NCI-H1417 (cell line): Measurements from ENCODE around the gene ADCYAP1R1.

Source experiments
- DNase-seq, 3 experiments: peaks; one replicate each; lab custom pipeline; 2025; lab: John Stamatoyannopoulos, UW

ADCYAP1R1 gene

DNA sequence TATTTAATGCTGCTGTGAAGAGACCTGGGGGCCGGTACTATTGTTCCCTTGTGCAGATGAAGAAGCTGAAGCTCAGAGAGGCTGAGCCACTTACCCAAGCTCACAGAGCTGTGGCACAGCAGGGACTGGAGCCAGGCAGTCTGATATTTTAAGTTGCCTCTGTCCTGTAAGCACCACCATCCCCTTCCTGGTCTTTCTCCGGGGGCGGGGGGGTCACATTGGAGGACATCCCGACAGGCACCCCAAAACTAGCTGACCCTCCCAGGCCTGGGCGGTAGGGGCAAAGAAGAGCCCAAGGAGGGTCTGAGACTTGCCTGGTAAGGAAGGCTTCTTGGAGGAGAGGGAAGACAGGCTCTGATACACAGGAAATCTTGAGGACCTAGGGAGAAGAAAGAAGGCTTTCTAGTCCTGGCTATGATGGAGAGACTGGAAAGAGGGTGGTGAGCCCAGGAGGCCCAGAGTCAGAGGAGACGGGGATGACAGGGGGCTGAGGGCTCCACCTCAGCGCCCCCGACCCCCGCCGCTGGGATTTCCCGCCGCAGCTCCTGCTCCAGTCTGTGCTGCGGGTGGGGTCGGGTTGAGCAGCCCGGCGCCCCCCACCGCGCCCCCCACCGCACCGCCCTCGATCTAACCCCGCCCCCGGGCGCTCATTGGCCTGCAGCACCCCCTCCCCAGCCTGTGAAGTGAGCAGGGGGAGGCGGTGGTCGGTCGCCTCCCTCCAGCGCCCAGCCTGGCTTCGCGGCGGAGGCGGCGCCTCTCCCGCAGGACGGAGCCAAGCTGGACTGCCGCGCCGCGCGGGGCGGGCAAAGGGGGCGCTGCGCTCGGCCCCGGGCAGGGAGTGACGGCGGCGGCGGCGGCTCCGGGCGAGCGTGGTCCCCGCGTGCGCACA lies at the start of gene ADCYAP1R1:
TSS of gene ADCYAP1R1 (plus strand) at position 711 of the 889 bp plus-strand sequence. CDS start 10,957 bp downstream, outside the sequence.
- peak in 2 of 3 experiments; percentile 66 to 74 for DNase-seq

DNA sequence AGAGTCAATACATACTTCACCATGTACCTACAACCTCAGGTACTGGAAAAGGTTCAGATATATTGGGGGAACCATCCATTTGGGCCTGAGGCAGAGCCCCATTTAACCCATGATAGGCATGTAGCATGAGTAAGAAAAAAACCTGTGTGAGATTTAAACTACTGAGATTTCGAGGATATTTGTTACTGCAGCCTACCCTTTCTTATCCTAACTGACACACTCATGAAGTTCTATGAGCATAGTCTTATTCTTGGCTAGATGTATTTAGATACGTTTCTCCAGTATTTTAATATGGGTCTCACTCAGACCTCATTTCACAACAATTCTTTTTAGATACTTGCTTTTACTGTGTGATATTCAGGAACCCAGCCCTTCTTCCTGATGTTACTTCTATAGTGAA lies 49.0 kb upstream of the ADCYAP1R1 start:
- DNase-seq, result no peak

DNA sequence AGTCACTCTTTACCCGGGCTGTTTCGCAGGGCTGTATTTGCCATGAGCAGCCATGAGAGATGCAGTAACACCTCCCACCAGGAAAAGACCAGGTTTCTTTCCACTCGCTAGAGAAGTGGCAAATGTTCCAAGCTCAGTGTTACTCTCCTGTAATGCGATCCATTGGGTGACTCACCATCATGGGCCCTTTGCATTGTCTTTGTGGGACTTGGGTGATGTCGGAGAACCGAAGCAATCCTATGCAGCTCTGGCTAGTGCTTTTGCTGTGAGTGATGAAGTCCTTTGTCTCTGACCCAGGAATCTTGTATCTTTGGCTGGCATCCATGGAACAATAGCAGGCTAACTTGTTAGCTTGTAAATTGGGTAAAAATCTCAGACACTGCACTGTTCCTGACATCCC lies 48.4 kb upstream of the ADCYAP1R1 start:
- DNase-seq, result no peak

DNA sequence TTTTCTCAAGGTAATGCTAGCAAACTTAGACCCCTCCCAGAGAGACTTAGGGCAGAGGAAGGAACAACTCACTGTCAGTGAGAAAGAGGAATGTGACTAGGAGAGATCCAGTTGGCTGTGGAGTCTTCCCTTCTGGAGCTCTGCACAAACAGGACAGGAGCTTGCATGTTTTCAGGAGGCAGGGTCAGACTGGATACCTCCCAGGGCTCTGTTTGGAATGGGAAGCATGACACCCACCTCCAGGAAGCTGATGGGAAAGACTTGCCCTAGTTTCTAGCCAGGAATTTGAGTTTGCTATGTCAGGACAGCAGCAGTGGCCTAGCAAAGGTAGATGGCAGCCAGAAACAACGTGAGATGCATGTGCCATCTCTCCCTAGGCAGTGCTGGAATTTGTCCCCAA lies 47.7 kb upstream of the ADCYAP1R1 start:
- DNase-seq, result no peak

DNA sequence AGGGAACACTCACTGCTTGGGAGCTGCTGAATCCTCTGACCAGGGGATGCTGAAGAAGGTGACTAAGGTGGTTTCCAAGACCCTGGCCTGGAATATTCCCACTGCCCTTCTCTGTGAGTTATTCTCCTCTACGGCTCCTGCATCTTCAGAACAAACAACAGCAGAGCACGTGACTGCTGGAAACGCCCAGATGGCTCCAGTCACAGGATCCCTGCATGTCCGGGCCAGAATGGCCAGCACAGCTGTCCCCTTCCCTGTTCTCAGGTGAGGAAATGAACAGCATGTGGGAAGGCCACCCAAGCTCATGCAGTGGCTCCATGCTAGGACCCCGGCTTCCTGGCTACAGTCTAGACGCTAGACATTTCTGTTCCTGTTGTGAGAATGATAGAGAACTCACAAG lies 45.3 kb upstream of the ADCYAP1R1 start:
- DNase-seq, result no peak

DNA sequence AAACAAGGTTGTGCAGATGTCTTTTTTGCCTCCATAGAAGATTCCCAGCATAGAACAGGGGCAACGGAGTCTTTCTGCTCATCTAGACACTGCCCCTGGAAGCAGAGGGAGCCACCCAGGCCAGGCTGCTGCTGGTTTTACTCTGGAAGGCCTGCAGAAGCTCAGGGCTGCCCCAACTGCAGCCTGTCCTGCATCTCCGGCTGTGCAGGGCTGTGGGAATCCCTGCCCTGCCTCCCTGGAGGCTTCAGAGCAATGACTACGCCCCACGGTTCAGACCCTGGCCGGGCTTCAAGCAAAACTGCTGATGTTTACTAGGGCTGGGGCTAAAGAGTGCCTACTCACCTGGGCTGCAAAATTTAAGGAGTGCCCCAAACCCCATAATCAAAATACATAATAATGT lies 44.5 kb upstream of the ADCYAP1R1 start:
- no peak for DNase-seq

DNA sequence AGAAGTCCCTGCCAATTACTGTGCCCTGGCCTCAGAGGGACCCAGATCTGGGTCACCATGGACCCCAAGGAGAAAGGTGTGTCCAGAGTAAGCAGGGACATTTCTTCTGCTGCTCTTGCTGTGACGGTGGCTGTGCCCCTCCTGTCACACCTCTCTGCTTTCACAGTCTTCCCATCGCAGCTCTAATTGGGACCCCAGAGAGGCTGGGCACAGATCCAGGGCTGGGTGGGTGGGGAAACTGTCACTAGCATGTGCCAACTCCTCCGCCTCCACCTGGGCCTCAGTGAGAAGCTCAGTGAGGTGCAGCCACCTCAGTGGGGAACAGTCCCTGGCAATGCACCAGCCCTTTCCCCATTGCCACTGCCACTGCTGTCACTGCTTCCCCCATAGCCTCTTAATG lies 37.3 kb upstream of the ADCYAP1R1 start:
- peak in 1 of 3 experiments; percentile 24 for DNase-seq

DNA sequence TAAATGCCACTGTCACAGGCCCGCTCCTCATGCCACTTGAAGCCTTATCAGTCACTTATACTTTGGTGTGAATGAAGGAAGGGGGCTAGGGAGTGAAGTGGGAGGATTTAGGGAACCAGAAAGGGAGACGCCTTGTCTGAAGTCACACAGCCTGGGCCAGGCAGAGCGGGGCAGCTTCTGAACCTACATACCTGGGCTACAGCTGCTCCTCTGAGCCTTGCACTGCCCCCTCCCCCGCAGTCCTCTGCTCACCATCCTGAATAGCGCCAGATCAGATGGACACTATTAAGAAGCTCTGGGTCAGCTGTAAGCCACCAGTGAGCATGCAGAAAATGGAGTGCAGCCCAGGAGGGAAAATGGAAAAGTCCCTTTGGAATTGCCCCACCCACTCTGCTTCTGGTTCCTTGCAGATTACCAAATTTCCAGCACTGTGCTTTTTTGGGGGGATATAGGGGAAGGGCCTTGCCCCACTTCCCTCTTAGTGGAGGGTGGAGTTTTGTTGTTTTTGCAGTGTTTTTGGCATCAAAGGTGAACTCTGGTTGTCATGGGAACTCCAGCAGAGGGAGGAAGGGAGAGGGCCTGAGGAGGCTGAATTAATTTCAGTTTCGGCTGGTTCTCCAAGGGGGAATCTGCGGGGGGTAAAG lies 35.0 kb upstream of the ADCYAP1R1 start:
- DNase-seq, result no peak

DNA sequence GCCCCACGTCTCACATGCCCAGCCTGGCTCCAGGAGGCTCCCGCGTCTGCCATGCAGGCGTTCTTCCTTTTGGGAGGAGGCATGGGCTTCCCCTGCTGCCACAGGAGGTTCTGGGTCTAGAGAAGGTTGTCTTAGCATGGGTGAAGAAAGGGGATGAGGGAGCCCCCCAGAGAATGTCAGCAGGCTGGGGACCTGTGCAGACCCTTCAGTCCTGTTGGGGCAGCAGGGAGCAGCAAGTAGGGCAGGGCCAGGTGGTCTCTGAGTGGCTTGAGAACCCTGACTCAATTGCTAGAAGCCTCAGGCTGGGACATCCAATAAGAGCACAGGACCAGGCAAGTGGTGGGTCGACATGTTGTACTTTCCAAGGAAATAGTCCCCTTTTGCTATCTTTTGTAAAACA lies 34.4 kb upstream of the ADCYAP1R1 start:
- DNase-seq, result no peak

DNA sequence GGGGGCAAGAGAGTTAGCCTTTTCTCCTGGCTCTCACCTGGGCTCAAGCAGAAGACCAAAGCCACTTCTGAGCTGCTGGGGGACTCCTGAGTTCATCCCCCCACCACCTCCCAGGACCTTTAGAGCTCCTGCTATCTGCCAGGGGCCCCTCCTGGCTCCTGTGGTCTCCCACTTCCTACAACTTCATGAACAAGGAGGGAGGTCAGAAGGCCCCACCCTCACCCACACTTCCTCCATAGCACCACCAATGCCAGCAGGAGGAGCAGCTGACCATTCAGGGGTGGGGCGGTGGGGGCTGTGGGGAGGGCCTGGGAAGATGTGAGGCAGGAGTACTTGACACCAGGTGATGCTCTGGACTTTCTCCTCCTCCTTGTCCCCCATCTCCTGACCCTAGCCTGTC lies 32.6 kb upstream of the ADCYAP1R1 start:
- DNase-seq, result no peak

DNA sequence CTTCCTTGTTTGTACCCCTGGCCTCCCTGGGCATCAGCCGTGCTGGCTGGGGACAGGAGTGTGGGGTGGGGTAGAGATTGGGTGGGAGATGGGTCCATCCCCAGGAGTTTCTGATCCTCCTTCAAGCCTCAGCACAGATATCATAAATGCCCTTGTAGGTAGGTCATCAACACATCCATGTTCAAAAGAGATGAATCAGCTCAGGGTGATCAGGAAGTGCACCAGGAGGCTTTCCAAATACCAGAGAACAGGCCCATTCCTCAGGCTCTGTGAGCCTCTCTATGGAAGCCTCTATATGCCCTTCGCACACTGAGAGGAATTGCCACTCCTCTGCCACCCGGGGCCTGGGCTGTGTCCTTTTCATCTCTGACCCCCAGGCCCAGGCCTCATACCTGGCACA lies 31.9 kb upstream of the ADCYAP1R1 start:
- DNase-seq, result no peak

DNA sequence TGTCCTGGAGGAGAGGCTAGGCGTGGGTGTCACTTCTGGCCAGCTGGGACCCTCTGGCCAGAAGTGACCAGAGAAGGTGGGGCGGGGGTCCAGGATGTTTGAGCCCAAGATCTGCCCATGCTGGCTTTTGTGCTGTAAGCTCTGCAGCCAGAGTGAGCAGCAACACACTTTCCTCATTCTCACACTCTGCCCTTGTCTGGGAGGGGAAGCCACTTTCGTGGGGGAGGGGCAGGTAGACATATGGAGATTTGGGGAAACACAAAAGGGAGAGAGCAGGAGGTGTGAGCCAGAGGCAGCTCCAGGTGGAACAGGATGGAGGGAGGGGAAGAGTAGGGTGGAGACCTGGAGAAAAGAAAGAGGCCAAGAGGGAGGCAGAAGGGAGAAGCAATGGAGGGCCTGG lies 31.5 kb upstream of the ADCYAP1R1 start:
- no peak for DNase-seq

DNA sequence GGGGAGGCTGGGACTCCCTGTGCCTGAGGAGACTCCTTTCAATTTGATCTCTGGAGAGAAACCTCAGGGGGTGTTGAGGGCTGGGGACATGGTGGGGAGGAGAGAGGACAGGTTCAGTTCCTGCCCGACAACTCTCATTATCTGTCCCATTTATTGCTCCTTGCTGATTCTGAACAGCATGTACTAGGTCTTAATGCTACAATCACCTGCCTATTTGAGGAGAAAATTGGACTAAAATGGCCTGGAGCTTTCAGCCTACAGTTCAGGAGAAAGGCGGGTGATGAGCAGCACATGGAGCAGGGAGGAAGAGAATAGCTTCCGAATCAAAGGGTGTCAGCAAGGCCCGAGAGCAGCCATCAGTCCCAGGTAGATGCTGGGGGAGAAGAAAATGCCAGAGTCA lies 30.0 kb upstream of the ADCYAP1R1 start:
- DNase-seq, result no peak

DNA sequence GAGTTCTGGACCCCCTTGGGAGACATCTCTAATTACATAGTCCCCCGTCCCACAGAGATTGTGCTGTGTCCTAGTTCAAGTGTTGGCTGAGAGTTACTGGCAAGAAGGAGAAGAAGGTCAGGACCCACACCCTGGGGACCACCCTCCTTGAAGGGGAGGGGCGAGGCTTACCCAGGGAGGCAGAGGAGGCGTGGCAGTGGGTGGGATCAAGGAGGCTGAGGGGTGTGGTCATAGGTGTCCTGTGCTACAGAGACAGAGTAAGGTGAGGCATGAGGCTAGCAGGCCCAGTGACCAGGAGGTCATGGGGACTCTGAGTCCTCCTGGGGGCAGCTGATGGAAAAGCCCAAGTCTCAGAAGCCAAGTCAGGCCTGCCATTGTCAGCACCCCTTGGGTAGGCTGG lies 29.4 kb upstream of the ADCYAP1R1 start:
- no peak for DNase-seq

DNA sequence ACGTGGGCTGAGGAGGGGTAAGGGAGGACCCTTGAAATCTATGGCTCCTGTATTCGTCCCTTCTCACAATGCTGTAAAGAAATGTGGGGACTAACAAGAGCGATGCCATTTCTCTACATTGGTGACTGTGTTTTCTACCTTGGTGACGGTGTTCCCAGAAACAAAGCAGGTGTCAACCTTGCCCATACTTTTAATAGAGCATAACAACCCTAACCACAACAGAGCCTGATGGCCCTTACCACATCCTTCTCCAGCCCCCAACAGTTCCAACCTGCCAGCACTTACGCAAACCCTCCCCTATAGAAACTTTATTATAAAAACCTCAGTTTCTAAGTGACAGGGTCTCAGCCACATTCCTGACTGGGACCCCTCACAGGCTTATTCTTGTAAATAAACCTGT lies 28.2 kb upstream of the ADCYAP1R1 start:
- DNase-seq, result no peak

DNA sequence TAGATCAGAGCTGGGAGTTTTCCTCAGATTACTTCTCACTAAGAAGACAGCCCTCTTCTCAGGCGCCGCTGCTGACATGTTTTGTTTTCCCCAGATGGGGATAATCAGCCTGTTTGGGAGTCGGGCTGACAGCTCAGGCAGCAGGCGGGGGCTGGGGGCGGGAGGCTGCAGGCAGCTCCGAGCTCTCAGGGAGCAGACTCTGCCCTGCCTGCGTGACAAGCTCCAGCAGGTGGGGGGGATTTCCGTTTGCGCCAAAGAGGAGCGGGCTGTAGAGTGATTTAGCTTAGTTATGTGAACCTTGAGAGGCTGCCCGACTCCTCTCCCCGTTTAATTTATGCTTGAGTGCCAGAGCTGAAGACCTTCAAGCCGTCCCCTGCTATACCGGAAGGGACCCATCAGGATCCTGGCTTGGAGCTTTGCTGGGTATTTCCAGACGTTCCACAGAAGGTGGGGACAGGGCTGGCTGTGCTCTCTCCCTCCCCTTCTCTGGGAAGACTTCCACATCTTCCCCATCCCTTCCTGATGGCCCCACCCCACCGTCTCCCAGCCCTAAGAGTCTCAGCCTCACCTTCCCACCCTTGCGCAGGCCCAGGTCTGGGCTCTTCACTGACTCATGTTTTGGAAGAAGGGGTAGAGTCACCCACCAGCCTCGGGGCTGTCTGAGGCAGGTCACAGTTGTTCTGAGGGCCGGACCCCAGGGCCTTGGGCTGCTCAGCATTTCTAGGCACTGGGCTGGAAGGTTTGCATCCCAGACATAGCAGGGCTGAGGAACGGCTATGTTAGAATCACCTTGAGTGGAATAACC lies 24.7 kb upstream of the ADCYAP1R1 start:
- peak in 2 of 3 experiments; percentile 27 to 54 for DNase-seq

DNA sequence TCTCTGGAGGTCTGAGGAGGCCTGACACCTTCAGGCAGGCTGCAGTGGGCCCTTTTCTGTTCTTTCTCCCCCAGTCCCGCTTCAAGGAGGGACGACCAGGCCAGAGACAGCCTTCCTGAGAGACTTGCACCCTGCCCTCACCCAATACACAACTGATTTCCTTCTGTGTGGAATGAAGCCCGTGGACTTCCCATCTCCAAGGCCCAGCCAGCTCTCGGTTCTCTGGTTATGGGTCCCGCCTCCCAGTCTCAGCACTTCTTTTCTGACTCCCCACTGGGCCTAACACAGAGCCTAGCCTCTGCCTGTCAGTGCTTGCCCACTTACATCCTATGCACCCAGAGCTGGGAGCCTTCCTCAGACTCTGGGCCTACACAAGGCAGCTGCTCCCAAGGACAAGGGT lies 24.1 kb upstream of the ADCYAP1R1 start:
- no peak for DNase-seq

DNA sequence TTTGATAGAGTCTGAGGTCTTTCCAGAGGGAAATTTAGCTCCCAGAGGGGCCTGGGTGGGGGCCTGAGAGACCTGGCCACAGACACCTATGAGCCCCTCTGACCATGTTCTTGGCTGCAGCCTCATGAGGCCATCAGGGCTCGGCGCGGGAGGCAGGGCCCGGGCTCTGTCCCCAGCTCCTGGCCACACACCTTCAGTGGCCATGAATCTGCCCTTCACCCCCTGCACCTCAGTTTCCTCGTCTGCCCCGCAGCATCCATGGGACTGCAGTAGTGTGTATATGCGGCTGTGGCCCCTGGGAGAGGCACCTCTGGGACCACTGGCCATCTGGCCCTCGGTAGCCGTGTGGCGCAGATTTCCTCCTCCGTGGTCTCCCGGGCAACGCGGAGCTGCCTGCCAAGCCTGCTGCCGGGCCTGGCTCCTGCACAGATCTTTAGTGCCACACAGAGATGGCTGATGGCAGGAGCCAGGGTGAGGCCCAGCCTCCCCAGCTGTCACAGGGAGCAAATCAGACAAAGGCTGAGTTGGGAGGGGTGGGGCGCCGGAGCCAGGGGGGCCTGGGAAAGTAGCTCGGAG lies 23.6 kb upstream of the ADCYAP1R1 start:
- no peak for DNase-seq

DNA sequence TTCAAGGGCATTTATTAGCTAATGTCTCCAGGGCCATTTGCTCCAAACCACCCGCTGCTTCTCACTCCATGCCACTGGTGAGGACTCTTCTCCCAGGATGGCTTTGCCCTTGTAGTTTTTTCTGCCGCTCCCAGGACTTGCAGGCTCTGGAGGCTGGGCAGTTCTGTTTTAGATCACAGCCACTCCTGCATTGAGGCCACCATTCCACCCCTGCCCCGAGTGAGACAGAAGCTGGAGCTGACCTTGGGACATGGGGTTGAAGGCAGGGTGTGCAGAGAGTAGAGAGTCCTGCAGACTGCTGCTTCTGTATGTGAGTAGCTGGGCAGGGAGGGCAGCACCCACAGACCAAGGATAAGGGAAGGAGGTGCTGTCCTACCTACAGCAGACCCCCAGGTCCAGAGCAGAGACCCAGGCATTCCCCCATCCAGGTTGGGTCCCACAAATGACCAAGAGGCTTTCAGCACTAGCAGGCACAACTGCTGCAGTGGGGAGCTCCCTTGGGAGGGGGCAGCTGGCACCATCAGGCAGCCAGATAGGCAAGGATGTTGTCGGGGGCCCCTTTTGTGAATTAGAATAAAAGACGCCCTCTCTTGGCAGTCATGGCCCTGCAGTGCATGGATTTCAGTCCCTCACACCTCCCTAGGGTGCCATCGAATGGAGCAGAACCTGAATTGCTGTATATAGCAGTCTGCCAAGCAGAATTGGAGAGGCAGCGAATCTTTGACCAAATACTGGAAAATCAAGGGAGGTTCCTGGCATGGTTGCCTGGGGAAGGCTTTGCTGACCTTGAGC lies 22.7 kb upstream of the ADCYAP1R1 start:
- no peak for DNase-seq

DNA sequence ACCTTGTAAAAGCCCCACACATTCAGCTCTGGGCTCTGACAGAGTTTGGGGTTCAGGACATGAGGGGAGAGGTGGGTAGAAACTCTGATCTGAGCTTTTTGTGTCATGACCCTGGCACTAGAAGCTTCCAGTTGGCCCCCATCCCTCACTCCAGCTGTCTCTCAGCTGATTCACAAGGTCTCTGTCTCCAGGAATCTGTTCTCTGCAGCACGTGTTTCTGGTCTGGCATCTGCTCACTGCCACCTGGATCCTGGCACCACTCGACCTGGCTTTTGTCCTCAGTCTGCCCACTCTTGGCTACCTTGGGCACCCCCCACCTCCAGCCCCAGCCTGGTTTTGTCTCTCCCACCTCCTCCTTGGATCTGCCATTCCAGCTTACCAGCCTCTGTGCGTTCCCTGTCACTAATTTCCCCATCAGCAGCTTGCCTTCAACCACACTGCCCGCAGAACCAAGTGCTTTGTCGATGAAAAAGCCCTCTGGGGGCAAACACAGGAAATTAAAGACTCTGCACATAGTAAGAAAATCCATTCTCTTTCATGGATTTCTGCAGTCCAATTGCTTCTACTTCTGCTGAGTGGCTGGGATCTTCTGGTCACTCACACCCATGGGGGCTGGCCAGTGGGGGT lies 18.3 kb upstream of the ADCYAP1R1 start:
- DNase-seq, result no peak

DNA sequence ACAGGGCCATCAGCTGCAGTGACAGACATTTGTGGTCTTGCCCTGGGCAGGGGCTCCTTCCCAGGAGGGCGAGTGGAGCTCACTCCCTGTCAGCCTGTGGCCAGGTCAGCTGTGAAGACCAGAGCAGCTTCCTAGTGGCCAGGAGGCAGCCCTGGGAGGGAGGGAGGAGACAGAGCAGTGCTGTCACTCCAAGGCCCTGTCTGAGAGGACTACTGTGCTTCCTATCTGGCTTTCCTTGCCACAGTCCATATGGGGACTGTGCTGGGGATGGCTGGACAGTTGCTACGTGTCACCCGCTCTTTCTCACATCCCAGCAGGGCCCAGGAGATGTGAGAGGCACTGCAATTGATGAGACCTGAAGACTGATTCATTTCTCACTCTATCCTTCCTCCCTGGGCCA lies 15.2 kb upstream of the ADCYAP1R1 start:
- no peak for DNase-seq
